Transverse colon (tissue), 4 donors: ENCODE measurements around the gene SSX2IP. TPM values are rescaled to one million over a fixed set of nuclear protein-coding genes. Genes with fewer than 3 reads are reported as not detected.

Source experiments
- DNase-seq: peaks from one replicate; pipeline ENCODE4 v3.0.0-alpha.2; 2019
- H3K27ac ChIP-seq, 4 donors: fragments of 200-600 bp; sonication (generic); 2 replicates each; pipeline ENCODE4 v1.5.1; 2016 to 2018; ENCODE audit warnings: inconsistent platforms in 4 of 4
- H3K27me3 ChIP-seq: fragments of 200-600 bp; sonication (generic); 2 replicates; pipeline ENCODE4 v1.5.1; 2017; ENCODE audit warnings: inconsistent platforms
- H3K36me3 ChIP-seq, 4 donors: fragments of 200-600 bp; sonication (generic); 2 replicates each; pipeline ENCODE4 v1.5.1; 2017 to 2019; ENCODE audit warnings: inconsistent platforms in 4 of 4
- H3K4me1 ChIP-seq, 4 donors: fragments of 200-600 bp; sonication (generic); 2 replicates each; pipeline ENCODE4 v1.5.1; 2017 to 2020; ENCODE audit warnings: inconsistent platforms in 4 of 4
- H3K4me3 ChIP-seq, 4 donors: fragments of 200-600 bp; sonication (generic); 1 replicate in 1 of 4; 2 replicates in 3 of 4; pipeline versions ENCODE4 v1.5.1 to v1.6.1; 2017 to 2019; ENCODE audit warnings: inconsistent platforms in 4 of 4
- H3K9me3 ChIP-seq, 2 donors: fragments of 200-600 bp; sonication (generic); 2 replicates each; pipeline ENCODE4 v1.5.1; 2017 to 2019; ENCODE audit warnings: inconsistent platforms in 2 of 2
- CTCF ChIP-seq, 5 experiments: fragments of 200-600 bp in 3 of 5; fragments of 450-650 bp in 2 of 5; sonication (generic) in 3 of 5; IDR thresholded peaks; 1 replicate in 2 of 5; 2 replicates in 3 of 5; pipeline ENCODE4 v1.5.1; 2016 to 2017; ENCODE audit warnings: antibody characterized with exemption in 5 of 5, inconsistent platforms in 3 of 5, mild to moderate bottlenecking in 2 of 5, moderate library complexity in 1 of 5
- EP300 ChIP-seq: sonication (generic); formaldehyde crosslinking; IDR thresholded peaks from one replicate; pipeline ENCODE4 v1.6.1; 2017; ENCODE audit warnings: antibody characterized with exemption, low read depth
- POLR2A ChIP-seq: fragments of 450-650 bp; IDR thresholded peaks from one replicate; pipeline ENCODE4 v1.6.1; 2016; ENCODE audit warnings: antibody characterized with exemption, mild to moderate bottlenecking, moderate library complexity
- POLR2AphosphoS5 ChIP-seq, 3 donors: sonication (generic); formaldehyde crosslinking; IDR thresholded peaks; one replicate each; pipeline ENCODE4 v1.6.1; 2016; ENCODE audit warnings: antibody characterized with exemption in 3 of 3
- WGBS, 2 donors: methylation state at CpG; one replicate each; pipeline ENCODE4 v1.1.5; 2018; ENCODE audit warnings: low coverage in 1 of 2; 5-methylcytosine and 5-hydroxymethylcytosine counted together
- in situ Hi-C, 4 donors: fragments of 200-750 bp; cut with MboI; loops; one replicate each; pipeline versions ENCODE4 v1.15.0 to v1.15.1; 2017; ENCODE audit warnings: low sequenced_read_pairs in 3 of 4, low pct_ligation_motif_present in 1 of 4, low pct_unique_long_range_greater_than_20kb in 1 of 4
- intact Hi-C: fragments of 100-400 bp; cut with DNase I; formaldehyde crosslinking; loops from one replicate; pipeline ENCODE4 v1.15.1; 2023; ENCODE audit warnings: low total_unique reads
- total RNA-seq, 4 donors: library from RNA; depleted of rRNA; stranded (reverse); fragments of >200 nt; gene quantifications; one replicate each; pipeline ENCODE4 v1.1.0, GENCODE V29; 2016

SSX2IP gene
- total RNA-seq, 4 donors from 2014 or later = 7.1 to 15.2 (median 11.4) TPM

GRCh38 chr1:84617349-84617748, 72.9 kb downstream of the SSX2IP start:
- intact Hi-C loops = no loop called here
- DNase-seq = no peak
- H3K27ac ChIP-seq = peak overlapping the region in 1 of 4 donors; percentile 15

GRCh38 chr1:84615790-84616189, 74.5 kb downstream of the SSX2IP start:
- 79 to 88% methylated on average over 1 of the region's 1 CpG for WGBS, 2 donors
- H3K36me3 ChIP-seq = no peaks in the 10 kb centered on the region
- in situ Hi-C loops = loop anchor here (10.0 to 25.0 kb wide), 4 partner anchors 171 to 481 kb away; partner anchors contain the start of gene PRKACB (in 2 of the 4)
- no peak for DNase-seq
- intact Hi-C loops = no loop called here
- peaks cover 0 to 16% (median 6%) of the 10 kb centered on the region in 4 donors for H3K4me1 ChIP-seq
- H3K27ac ChIP-seq = no peak overlapping the region
- no peak for TF ChIP-seq EP300
- H3K27me3 ChIP-seq = no peaks in the 10 kb centered on the region
- peaks cover 0 to 4% of the 10 kb centered on the region in 2 donors for H3K9me3 ChIP-seq
- H3K4me3 ChIP-seq = no peak overlapping the region

More at GRCh38 chr1:84617349-84617748, 72.9 kb downstream of the SSX2IP start:
- in situ Hi-C loops = loop anchor here (10.0 to 25.0 kb wide), 4 partner anchors 173 to 483 kb away; partner anchors contain the start of gene PRKACB (in 2 of the 4)
- TF ChIP-seq POLR2A (no peak), CTCF (IDR thresholded peaks at IDR 0.05) (no peak), EP300 (no peak), POLR2AphosphoS5 (IDR thresholded peaks at IDR 0.05) (no peak)
- H3K36me3 ChIP-seq = no peaks in the 10 kb centered on the region
- H3K4me1 ChIP-seq = peaks cover 0 to 18% (median 7%) of the 10 kb centered on the region in 4 donors
- H3K9me3 ChIP-seq = peaks cover 0 to 4% of the 10 kb centered on the region in 2 donors
- no peak overlapping the region for H3K4me3 ChIP-seq
- WGBS, 2 donors = 60 to 62% methylated on average over 1 to 2 of the region's 2 CpGs
- H3K27me3 ChIP-seq = no peaks in the 10 kb centered on the region

GRCh38 chr1:84613887-84614286, 76.4 kb downstream of the SSX2IP start:
- no peak for DNase-seq
- no peak overlapping the region for H3K4me3 ChIP-seq
- intact Hi-C loops (no loop called here), in situ Hi-C loops (loop anchor here (10.0 to 25.0 kb wide), 4 partner anchors 169 to 479 kb away; partner anchors contain the start of gene PRKACB (in 2 of the 4))
- WGBS, 2 donors = 84% methylated on average over 2 of the region's 2 CpGs; no CpG with 5 or more reads in 1 of the 2 donors
- no peaks in the 10 kb centered on the region for H3K36me3 ChIP-seq
- H3K27ac ChIP-seq = no peak overlapping the region
- peaks cover 0 to 1% (median under 1%) of the 10 kb centered on the region in 4 donors for H3K4me1 ChIP-seq
- TF ChIP-seq CTCF (IDR thresholded peaks at IDR 0.05) = no peak
- TF ChIP-seq POLR2A = no peak
- no peak for TF ChIP-seq POLR2AphosphoS5 (IDR thresholded peaks at IDR 0.05)
- no peak for TF ChIP-seq EP300
- no peaks in the 10 kb centered on the region for H3K27me3 ChIP-seq
- peaks cover 0 to 4% of the 10 kb centered on the region in 2 donors for H3K9me3 ChIP-seq

GRCh38 chr1:84613026-84613425, 77.2 kb downstream of the SSX2IP start:
- Histone ChIP-seq H3K9me3 (peaks cover 0 to 4% of the 10 kb centered on the region in 2 donors), H3K36me3 (no peaks in the 10 kb centered on the region), H3K27me3 (no peaks in the 10 kb centered on the region), H3K4me3 (no peak overlapping the region), H3K4me1 (no peaks in the 10 kb centered on the region), H3K27ac (no peak overlapping the region)
- intact Hi-C loops (no loop called here), in situ Hi-C loops (loop anchor here (10.0 to 25.0 kb wide), 4 partner anchors 168 to 478 kb away; partner anchors contain the start of gene PRKACB (in 2 of the 4))
- no peak for DNase-seq
- WGBS, 2 donors = 43 to 75% methylated on average over 1 to 2 of the region's 2 CpGs
- no peak for TF ChIP-seq POLR2A
- no peak for TF ChIP-seq EP300
- no peak for TF ChIP-seq CTCF (IDR thresholded peaks at IDR 0.05)
- no peak for TF ChIP-seq POLR2AphosphoS5 (IDR thresholded peaks at IDR 0.05)
